Smooth muscle cell (in vitro differentiated cells): ENCODE measurements around the gene OPA3. TPM values are rescaled to one million over a fixed set of nuclear protein-coding genes. Genes with fewer than 3 reads are reported as not detected.

Experiments used
- DNase-seq: peaks from one replicate; lab custom pipeline; 2025; ENCODE audit not compliant: unreplicated experiment; lab: John Stamatoyannopoulos, UW
- H2AFZ ChIP-seq: fragments of 200-600 bp; sonication (generic); 2 replicates; pipeline ENCODE4 v1.6.0; 2016; ENCODE audit warnings: antibody characterized with exemption, low read depth, mild to moderate bottlenecking
- H3F3A ChIP-seq: fragments of 200-600 bp; sonication (generic); 2 replicates; pipeline ENCODE4 v1.6.0; 2017; ENCODE audit warnings: antibody characterized with exemption, low read depth
- H3K27ac ChIP-seq: fragments of 200-600 bp; sonication (generic); 2 replicates; pipeline ENCODE4 v1.5.1; 2016; ENCODE audit warnings: low read depth, mild to moderate bottlenecking
- H3K27me3 ChIP-seq: fragments of 200-600 bp; sonication (generic); 2 replicates; pipeline ENCODE4 v1.6.1; 2016; ENCODE audit warnings: low read depth, mild to moderate bottlenecking
- H3K36me3 ChIP-seq: fragments of 200-600 bp; sonication (generic); 2 replicates; pipeline ENCODE4 v1.5.1; 2016; ENCODE audit warnings: low read depth
- H3K4me1 ChIP-seq: fragments of 200-600 bp; sonication (generic); 2 replicates; pipeline ENCODE4 v1.5.1; 2016; ENCODE audit warnings: low read depth
- H3K4me2 ChIP-seq: fragments of 200-600 bp; sonication (generic); 2 replicates; pipeline ENCODE4 v1.6.0; 2016; ENCODE audit warnings: mild to moderate bottlenecking
- H3K4me3 ChIP-seq: fragments of 200-600 bp; sonication (generic); 2 replicates; pipeline ENCODE4 v1.5.1; 2016; ENCODE audit warnings: mild to moderate bottlenecking
- H3K79me2 ChIP-seq: fragments of 200-600 bp; sonication (generic); 2 replicates; pipeline ENCODE4 v1.6.0; 2016; ENCODE audit warnings: low read depth, mild to moderate bottlenecking
- H3K9ac ChIP-seq: fragments of 200-600 bp; sonication (generic); 2 replicates; pipeline ENCODE4 v1.6.0; 2016; ENCODE audit warnings: low read depth
- H3K9me3 ChIP-seq: fragments of 200-600 bp; sonication (generic); replicated peaks from 2 replicates; pipeline ENCODE4 v1.5.1; 2016; ENCODE audit warnings: low read depth
- H4K20me1 ChIP-seq: fragments of 200-600 bp; sonication (generic); 2 replicates; pipeline ENCODE4 v1.6.0; 2016; ENCODE audit warnings: low read depth
- WGBS: methylation state at CpG from one replicate; pipeline ENCODE4 v1.1.7; 2016; ENCODE audit warnings: low lambda C conversion rate; 5-methylcytosine and 5-hydroxymethylcytosine counted together
- polyA plus RNA-seq: library from polyadenylated mRNA; unstranded; fragments of >200 nt; fragmentation: Nextera tagmentation; extraction: Ambion mirVana; gene quantifications from 2 replicates; pipeline ENCODE4 v1.2.1, GENCODE V29; 2016
- total RNA-seq: library from RNA; depleted of rRNA; stranded (reverse); fragments of >200 nt; gene quantifications from 2 replicates; pipeline ENCODE4 v1.2.3, GENCODE V29; 2014
- TF ChIP-seq, protein P1 (sequence below): fragments of 200-600 bp; sonication (generic); IDR thresholded peaks from 2 replicates; pipeline ENCODE4 v1.5.1; 2017; ENCODE audit warnings: borderline replicate concordance, mild to moderate bottlenecking, antibody characterized with exemption; ENCODE audit not compliant: insufficient read depth, poor library complexity, severe bottlenecking

The OPA3 gene
- total and polyA plus RNA-seq, 2 experiments from 2014 or later, result 8.8 to 10.3 TPM

DNA sequence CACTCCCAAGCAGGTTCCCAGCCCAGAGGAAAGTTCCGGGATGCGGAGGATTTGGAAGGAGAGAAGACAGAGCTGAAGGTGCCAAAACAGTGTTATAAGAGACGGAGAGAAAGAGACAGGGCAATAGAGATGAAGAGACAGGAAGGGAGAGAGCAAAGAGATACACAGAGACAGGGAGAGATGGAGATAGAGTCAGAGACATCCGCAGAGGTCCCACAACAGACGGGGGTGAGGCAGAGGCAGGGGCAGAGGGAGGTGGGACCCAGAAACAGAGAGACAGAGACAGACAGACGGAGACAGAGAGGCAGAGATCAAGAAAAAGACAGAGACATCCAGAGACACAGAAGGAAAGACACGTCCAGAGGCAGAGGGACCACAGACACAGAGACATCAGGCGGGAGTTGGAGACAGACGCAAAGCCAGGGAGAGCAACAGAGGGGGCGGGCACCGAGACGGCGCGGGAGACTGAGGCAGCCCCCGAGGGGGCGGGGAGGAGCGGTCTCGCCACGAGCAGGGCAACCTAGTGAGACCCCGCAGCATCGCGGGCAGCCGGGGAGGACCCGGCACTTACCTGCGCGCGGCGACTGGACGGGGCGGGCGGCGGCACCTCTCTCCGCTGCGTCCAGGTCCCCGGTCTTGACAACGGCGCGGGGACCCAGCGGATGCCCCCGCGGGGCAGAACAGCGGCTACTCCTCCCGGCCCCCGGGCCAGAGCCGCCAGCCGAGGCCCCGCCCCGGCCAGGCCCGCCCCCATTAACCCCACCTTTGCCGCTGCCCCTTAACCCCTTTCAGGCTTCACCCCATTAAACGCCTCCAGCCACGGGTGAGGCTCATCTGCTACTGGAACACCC is 17.1 kb upstream of the OPA3 start, which contains the start of gene GPR4:
GPR4 (minus strand) TSS at position 689 of the 851 bp plus-strand sequence. CDS start 10,346 bp downstream, outside the sequence.
- 5% methylated on average over 45 of the region's 52 CpGs for WGBS

DNA sequence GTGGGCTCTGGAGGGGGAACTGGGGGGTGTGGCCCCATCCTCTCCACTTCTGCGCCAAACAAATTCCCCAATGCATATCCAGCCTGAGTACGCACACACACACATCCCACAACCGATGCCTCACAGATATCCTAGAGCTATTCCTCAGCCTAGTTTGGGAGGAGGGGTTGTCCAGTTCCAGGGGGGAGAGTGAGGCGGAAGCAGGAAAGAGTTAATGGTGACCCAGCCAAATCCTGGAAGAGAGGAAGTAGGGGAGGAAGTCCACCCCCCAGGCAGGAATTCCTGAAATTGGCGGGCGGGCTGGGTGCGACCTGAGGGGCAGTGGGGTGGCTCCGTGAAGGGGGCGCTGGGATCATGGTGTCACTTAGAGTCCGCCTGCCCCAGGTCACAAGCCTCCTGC is 16.5 kb upstream of the OPA3 start:
- Histone ChIP-seq H3K4me1 (no peaks in the 10 kb centered on the region), H3K9ac (no peak overlapping the region), H3K27ac (no peak overlapping the region), H3F3A (no peaks in the 10 kb centered on the region), H3K4me2 (no peak overlapping the region), H2AFZ (no peak overlapping the region), H3K4me3 (no peak overlapping the region), H3K36me3 (no peaks in the 10 kb centered on the region), H3K9me3 (no peaks in the 10 kb centered on the region), H4K20me1 (no peaks in the 10 kb centered on the region), H3K27me3 (peaks cover 70% of the 10 kb centered on the region), H3K79me2 (no peaks in the 10 kb centered on the region)
- WGBS, result 58% methylated on average over 6 of the region's 10 CpGs
- TF ChIP-seq, protein P1, sequence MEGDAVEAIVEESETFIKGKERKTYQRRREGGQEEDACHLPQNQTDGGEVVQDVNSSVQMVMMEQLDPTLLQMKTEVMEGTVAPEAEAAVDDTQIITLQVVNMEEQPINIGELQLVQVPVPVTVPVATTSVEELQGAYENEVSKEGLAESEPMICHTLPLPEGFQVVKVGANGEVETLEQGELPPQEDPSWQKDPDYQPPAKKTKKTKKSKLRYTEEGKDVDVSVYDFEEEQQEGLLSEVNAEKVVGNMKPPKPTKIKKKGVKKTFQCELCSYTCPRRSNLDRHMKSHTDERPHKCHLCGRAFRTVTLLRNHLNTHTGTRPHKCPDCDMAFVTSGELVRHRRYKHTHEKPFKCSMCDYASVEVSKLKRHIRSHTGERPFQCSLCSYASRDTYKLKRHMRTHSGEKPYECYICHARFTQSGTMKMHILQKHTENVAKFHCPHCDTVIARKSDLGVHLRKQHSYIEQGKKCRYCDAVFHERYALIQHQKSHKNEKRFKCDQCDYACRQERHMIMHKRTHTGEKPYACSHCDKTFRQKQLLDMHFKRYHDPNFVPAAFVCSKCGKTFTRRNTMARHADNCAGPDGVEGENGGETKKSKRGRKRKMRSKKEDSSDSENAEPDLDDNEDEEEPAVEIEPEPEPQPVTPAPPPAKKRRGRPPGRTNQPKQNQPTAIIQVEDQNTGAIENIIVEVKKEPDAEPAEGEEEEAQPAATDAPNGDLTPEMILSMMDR, result no peak
- no peak for DNase-seq

More for the DNA sequence above, 17.1 kb upstream of the OPA3 start, which contains the start of gene GPR4:
- Histone ChIP-seq H3K9ac (no peak within 1 kb of the TSS), H2AFZ (no peak within 1 kb of the TSS), H3K36me3 (no peaks in the 10 kb centered on the region), H3K27ac (no peak within 1 kb of the TSS), H3K79me2 (no peaks in the 10 kb centered on the region), H3K9me3 (no peaks in the 10 kb centered on the region), H3K4me3 (no peak within 1 kb of the TSS), H3F3A (no peaks in the 10 kb centered on the region), H3K27me3 (peaks cover 64% of the 10 kb centered on the region), H4K20me1 (no peaks in the 10 kb centered on the region), H3K4me1 (no peaks in the 10 kb centered on the region), H3K4me2 (no peak within 1 kb of the TSS)
- TF ChIP-seq, protein P1, result no peak
- no peak for DNase-seq

DNA sequence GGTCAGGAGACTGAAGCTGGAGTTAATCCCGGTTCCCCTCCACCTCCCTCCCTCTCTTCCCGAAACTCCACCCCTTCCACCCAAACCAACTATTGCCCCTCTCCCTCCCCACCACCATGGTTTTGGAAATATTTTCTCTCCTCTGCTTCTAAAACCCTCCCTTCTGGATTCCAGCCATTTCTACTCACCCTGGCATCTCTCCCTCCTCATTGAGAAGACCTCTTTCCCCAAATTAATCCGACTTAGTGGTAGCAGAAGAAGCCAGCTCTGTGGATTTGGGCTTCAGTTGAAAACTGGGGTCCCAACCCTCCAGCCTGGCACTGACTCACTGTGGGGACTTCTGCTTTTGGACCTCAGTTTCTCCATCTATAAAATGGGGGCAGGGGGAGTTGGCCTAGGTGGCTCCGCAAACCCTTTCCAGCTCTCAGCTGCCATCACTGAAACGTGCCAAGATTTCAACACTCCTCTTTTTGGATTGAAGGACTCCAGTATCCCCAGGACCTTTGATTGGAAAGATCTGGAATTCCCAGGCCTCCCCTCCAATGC is 15.8 kb upstream of the OPA3 start:
- Histone ChIP-seq H3F3A (no peaks in the 10 kb centered on the region), H3K27ac (no peak overlapping the region), H3K9ac (no peak overlapping the region), H3K4me2 (no peak overlapping the region), H2AFZ (no peak overlapping the region), H3K9me3 (no peaks in the 10 kb centered on the region), H3K79me2 (no peaks in the 10 kb centered on the region), H3K27me3 (peaks cover 76% of the 10 kb centered on the region), H3K4me3 (no peak overlapping the region), H4K20me1 (no peaks in the 10 kb centered on the region), H3K36me3 (no peaks in the 10 kb centered on the region), H3K4me1 (no peaks in the 10 kb centered on the region)
- 56% methylated on average over 4 of the region's 5 CpGs for WGBS
- DNase-seq, result no peak
- TF ChIP-seq, protein P1, result no peak
